NCI-H510A (cell line): ENCODE data around the gene LAMA2.

Experiments used
- DNase-seq: peaks from one replicate; lab custom pipeline; 2025; lab: John Stamatoyannopoulos, UW

Gene LAMA2

GRCh38 chr6:129448965-129449364, 566.0 kb downstream of the LAMA2 start:
- no peak for DNase-seq

GRCh38 chr6:129451187-129451586, 568.2 kb downstream of the LAMA2 start:
- no peak for DNase-seq

GRCh38 chr6:129453073-129453472, 570.1 kb downstream of the LAMA2 start:
- no peak for DNase-seq

GRCh38 chr6:129454488-129454887, 571.5 kb downstream of the LAMA2 start:
- no peak for DNase-seq

GRCh38 chr6:129455126-129455769, 572.3 kb downstream of the LAMA2 start:
- no peak for DNase-seq

GRCh38 chr6:129460221-129460620, 577.3 kb downstream of the LAMA2 start:
- no peak for DNase-seq

- DNase-seq = no peak
These were observed 586.2 kb downstream of the LAMA2 start for GRCh38 chr6:129469070-129469662.

GRCh38 chr6:129472239-129472638, 589.3 kb downstream of the LAMA2 start:
- no peak for DNase-seq

GRCh38 chr6:129473546-129473945, 590.6 kb downstream of the LAMA2 start:
- DNase-seq = no peak

- peak; percentile 1 for DNase-seq
These were observed 592.7 kb downstream of the LAMA2 start for GRCh38 chr6:129475477-129476247.

- DNase-seq = no peak
These were observed 593.3 kb downstream of the LAMA2 start for GRCh38 chr6:129476248-129476564.

GRCh38 chr6:129476810-129477209, 593.9 kb downstream of the LAMA2 start:
- no peak for DNase-seq

GRCh38 chr6:129478379-129478778, 595.4 kb downstream of the LAMA2 start:
- DNase-seq = no peak

- no peak for DNase-seq
These were observed 598.8 kb downstream of the LAMA2 start for GRCh38 chr6:129481706-129482105.

- DNase-seq = no peak
These were observed 602.8 kb downstream of the LAMA2 start for GRCh38 chr6:129485746-129486145.

- DNase-seq = no peak
These were observed 603.4 kb downstream of the LAMA2 start for GRCh38 chr6:129486327-129486726.

- DNase-seq = no peak
These were observed 605.4 kb downstream of the LAMA2 start for GRCh38 chr6:129488313-129488712.

GRCh38 chr6:129489215-129489765, 606.4 kb downstream of the LAMA2 start:
- no peak for DNase-seq

GRCh38 chr6:129490521-129491255, 607.8 kb downstream of the LAMA2 start:
- DNase-seq = no peak

GRCh38 chr6:129491436-129491835, 608.5 kb downstream of the LAMA2 start:
- no peak for DNase-seq

GRCh38 chr6:129492260-129492659, 609.3 kb downstream of the LAMA2 start:
- DNase-seq = no peak

- no peak for DNase-seq
These were observed 610.5 kb downstream of the LAMA2 start for GRCh38 chr6:129493354-129493902.
